ENCODE measurements around the gene SARM1.

Gene SARM1

DNA sequence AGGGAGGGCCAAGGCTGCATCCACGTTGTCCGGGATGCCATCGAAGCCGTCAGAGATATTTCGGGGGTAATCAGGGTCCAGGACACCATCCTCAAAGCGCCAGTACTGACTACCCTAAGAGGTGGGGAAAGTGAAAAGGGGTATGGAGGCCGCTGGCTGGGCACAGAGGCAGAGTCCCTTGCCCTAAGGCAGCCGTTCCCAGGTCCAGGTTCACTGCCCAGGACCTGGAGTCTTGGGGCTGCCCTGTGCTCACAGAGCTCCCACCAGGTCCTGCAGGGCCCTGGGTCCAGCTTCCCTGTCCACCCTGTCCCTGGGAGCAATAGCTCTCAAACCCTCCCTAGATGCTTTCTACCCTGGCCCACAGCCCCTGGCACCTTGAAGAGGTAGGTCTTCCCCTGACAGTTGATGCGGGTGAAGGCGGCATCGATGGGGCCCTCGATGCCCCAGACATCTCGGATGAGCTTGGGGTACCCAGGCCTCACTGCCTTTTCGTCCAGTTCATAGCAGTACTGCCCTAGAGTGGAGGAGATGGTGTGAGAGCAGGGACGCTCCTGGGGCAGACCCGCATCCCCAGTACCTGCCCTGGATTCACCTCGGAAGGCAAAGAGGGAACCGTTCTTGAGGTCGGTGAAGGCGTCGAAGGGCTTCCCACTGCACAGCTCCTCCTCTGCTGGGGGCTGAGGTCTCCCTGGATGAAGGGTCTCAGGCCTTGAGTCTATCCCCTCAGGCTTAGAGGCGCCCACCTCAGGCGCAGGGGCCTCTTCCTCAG is 2.4 kb upstream of the SARM1 start:
- no peak for DNase-seq (ENCODE audit: low spot score)

DNA sequence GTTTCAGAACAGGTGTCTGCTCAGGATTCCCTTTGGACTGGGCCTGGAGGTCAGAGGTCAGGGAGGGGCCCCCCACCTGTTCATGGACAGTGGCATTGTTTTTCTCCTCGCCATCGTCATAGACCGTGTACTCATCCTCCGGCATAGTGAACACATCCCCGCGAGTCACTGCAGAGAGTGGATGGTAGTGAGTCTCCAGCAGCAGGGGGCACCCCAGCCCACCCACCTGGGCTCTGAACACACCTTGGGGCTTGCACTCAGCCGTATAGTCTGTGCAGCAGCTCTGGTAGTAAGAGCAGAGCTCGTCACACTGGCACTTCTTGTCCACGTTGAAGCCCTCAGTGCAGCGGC is 1.8 kb upstream of the SARM1 start:
- DNase-seq (ENCODE audit: low spot score) = no peak

DNA sequence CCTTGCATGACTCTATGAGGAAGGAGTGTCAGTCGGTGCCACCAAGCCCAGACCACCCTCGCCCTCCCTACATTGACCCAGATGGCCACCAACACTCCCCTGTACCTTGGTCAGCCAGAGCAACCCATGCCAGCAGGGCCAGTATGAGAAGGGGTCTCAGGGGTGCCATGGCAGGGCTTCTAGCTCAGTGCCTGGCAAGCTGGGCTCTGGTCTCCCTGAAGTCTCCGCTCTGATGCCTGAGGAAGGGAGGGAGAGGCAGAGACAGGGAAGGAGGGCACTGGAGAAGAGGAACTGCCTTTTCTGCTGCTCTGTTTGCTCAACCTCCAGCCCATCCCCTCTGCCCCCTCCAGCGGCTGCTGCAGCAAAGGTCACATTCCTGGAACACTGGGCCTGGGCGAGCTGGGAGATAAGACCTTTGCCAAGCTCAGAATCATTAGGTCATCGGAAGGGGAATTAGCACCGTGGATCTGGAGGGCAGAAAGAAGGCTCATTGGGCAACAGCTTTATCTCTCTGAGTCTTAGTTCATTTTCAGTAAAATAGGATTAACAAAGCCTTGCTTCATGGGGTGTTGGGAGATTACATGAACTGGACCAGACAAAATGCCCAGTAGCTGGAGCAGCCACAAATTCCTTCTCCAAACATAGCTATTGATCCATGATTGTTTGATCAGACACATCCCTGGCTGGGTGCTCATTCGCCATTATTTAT is 1.3 kb upstream of the SARM1 start, which contains the start of gene VTN:
VTN (minus strand) TSS at position 273 of the 709 bp plus-strand sequence; CDS start at position 169, 104 bp downstream.
- no peak for DNase-seq (ENCODE audit: low spot score)

DNA sequence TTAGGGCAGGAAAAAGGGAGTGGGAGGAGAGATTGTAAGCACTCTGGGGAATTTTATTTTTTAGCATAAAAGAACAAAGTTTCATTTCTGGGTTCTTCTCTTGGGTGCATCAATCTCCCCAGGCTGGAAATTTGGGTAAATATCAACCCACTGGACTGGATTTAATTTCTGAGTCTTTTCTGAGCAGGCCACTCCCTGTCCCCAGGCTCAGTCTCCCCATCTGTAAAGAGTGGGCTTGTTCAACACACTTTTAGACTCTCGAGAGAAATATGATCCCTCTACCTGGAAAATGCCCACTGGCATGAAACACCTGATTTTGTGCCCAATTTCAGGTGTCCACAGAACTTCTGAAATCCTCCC is 770 bp upstream of the SARM1 start:
- no peak for DNase-seq (ENCODE audit: low spot score)

DNA sequence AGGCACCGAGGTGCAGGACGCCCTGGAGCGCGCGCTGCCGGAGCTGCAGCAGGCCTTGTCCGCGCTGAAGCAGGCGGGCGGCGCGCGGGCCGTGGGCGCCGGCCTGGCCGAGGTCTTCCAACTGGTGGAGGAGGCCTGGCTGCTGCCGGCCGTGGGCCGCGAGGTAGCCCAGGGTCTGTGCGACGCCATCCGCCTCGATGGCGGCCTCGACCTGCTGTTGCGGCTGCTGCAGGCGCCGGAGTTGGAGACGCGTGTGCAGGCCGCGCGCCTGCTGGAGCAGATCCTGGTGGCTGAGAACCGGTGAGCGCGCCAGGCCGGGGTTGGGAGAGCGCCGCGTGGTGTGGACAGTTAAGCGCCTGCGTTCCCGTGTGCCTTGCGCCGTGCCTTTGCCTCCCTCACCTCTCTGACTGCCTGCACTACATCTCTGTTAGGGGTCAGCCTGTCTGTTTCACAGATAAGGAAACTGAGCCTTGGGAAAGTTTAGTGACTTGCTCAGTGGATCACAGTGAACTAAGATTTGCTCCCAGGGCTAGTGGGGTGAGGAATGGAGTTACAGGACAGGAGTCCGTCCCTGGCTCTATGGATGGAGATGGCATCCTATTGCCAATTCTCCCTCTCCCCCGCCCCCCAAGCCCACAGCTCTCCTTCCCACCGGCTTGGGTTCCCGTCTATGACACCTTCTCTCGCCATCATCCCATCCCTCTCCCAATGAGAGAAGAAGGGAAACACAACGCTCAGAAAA is 880 bp downstream of the SARM1 start:
- peak; percentile 13 for DNase-seq (ENCODE audit: low spot score)

DNA sequence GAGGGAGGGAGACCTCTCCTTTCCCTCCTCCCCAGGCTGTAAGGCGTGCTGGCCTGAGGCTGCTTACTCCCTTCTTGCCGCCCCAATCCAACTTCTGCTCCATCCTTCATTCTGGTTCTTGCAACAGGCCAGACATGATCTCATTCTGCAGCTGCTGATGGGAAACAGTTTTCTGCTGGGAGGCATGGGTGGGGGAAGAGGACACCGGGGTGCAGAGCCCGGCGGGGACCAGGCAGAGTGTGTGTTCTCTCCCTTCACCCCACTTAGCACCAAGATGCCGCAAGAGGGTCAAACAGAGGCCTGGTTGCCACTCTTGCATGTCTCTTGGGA is 1.4 kb downstream of the SARM1 start:
- DNase-seq (ENCODE audit: low spot score) = no peak

DNA sequence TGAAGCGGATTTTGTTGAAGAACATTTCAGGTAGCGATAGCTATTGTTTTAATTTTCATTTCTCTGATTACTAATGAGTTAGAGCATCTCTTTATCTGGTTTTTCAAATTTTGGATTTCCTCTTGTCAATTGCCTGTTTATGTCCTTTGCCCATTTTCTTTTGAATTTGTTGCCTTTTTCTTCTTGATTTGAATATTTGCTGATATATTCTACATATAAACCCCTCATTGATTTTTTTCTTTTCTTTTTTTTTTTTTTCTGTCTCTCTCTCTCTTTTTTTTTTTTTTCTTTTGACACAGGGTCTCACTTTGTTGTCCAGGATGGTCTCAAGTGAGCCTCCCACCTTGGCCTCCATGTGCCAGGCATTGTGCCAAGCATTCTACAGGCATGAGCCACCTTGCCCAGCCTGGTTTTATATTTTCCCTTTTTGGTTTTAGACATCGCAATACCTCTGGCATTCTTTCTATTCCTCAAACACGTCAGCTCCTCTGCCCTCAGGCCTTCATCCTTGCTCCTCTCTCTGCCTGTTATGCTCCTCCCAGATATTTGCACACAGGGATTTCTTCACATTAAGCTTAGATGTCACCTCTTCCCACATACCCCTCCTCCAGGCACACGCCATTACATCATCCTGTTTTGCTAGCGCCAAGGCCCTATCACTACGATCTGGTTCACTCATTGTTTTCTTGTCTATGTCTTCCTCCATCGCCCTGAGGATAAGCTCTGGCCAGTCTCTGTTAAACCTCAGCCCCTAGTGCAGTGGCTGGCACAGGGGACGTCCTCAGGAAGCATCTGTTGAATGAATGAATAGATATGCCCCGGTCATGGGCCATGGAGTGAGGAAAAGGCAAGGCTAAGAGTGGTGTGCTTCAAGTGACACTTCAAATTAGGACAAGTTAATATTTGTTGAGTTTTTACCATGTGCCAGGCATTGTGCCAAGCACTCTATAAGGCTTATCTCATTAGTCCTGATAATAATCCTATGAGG is 8.6 kb downstream of the SARM1 start:
- no peak for DNase-seq (ENCODE audit: low spot score)

DNA sequence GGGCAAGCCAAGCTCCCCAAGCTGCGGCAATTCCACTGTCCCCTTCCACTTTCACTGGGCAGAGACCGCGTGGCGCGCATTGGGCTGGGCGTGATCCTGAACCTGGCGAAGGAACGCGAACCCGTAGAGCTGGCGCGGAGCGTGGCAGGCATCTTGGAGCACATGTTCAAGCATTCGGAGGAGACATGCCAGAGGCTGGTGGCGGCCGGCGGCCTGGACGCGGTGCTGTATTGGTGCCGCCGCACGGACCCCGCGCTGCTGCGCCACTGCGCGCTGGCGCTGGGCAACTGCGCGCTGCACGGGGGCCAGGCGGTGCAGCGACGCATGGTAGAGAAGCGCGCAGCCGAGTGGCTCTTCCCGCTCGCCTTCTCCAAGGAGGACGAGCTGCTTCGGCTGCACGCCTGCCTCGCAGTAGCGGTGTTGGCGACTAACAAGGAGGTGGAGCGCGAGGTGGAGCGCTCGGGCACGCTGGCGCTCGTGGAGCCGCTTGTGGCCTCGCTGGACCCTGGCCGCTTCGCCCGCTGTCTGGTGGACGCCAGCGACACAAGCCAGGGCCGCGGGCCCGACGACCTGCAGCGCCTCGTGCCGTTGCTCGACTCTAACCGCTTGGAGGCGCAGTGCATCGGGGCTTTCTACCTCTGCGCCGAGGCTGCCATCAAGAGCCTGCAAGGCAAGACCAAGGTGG is 9.8 kb downstream of the SARM1 start:
- DNase-seq (ENCODE audit: low spot score) = no peak

DNA sequence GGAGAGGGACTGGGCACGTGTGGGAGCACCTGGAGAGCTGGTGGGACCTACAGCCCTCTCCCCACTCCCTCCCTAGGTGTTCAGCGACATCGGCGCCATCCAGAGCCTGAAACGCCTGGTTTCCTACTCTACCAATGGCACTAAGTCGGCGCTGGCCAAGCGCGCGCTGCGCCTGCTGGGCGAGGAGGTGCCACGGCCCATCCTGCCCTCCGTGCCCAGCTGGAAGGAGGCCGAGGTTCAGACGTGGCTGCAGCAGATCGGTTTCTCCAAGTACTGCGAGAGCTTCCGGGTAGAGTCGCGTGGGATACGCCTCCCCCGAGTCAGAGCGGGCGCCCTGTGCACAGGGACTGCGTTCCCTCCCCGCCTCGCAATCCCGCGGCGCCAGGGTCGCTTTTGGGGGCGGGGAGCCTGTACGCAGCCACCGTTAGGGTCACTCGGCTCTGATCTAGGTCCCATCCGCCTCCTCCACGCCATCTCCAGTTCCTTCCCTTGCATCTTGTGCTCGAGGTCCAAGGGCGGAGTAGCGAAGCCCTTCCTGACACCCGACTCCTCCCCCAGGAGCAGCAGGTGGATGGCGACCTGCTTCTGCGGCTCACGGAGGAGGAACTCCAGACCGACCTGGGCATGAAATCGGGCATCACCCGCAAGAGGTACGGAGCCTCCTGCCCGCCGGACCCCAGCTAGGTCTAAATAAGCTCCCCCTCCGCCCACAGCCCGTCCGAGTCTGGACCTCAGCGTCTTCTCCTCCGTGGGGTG is 13.0 kb downstream of the SARM1 start:
- DNase-seq (ENCODE audit: low spot score) = no peak

DNA sequence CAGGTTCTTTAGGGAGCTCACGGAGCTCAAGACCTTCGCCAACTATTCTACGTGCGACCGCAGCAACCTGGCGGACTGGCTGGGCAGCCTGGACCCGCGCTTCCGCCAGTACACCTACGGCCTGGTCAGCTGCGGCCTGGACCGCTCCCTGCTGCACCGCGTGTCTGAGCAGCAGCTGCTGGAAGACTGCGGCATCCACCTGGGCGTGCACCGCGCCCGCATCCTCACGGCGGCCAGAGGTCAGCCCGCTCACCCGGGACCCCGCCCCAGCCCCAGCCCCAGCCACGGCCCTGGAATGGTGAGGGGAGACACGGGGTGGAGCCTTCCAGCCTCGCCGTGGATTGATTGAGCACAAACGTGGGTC is 13.5 kb downstream of the SARM1 start:
- DNase-seq (ENCODE audit: low spot score) = no peak

DNA sequence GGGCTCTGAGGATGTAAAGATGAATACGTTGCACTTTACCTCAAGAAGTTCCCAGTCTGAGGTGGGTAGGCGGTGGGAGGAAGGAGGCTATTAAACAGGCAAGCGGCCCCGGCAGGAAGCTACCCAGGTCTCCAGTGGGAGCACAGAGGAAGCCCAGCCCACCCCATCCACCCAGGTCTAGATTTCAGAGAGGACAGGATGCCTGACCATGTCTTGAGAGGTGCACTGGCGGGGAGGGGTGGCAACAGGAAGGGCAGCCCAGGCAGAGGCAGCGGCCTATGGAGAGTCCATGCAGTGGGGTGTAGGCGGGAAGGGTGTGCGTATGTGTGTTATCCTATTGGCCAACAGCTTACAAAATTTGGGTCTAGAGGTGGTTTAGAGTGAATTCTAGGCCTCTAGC is 13.9 kb downstream of the SARM1 start:
- DNase-seq (ENCODE audit: low spot score) = no peak

DNA sequence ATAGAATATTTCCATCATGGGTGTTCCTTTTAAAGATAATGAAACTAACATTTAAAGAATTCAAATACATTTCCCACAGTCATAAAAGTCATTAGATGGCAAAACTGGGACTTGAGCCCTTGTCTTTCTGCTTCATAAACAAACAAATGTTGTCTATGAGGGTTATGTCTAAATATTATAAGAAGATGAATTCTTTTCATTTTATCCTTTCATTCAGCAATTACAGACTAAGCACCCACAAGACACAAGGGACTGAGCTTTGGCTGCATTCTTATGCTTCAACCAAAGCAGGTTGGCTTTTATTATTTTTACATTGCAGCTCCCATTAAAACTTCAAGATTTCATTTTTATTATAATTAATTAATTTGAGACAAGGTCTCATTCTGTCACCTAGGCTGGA is 14.9 kb downstream of the SARM1 start:
- DNase-seq (ENCODE audit: low spot score) = no peak

DNA sequence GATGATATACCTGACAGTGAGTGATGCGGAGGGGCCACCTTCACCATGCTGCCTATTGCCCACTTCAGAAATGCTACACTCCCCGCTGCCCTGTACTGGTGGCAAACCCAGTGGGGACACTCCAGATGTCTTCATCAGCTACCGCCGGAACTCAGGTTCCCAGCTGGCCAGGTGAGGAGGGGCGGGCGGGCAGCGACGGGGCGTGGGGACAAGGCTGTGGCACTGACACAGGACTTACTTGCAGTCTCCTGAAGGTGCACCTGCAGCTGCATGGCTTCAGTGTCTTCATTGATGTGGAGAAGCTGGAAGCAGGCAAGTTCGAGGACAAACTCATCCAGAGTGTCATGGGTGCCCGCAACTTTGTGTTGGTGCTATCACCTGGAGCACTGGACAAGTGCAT is 16.6 kb downstream of the SARM1 start:
- DNase-seq (ENCODE audit: low spot score) = no peak

DNA sequence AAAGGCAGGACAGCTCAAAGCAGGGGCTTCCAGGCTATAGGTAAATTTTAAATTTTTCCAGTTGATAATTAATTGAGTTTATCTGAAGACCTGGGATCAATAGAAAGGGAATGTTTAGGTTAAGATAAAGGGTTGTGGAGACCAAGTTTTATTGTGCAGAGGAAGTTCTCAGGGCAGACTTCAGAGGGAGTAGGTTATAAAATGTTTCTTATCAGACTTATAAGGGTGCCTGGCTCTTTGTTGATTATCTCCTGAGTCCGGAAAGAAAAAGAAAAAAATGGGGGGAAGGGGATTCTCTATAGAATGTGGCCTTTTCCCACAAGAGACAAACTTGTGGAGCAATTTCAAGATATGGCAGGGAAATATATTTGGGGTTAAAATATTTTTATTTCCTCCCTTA is 18.6 kb downstream of the SARM1 start:
- DNase-seq (ENCODE audit: low spot score) = no peak

DNA sequence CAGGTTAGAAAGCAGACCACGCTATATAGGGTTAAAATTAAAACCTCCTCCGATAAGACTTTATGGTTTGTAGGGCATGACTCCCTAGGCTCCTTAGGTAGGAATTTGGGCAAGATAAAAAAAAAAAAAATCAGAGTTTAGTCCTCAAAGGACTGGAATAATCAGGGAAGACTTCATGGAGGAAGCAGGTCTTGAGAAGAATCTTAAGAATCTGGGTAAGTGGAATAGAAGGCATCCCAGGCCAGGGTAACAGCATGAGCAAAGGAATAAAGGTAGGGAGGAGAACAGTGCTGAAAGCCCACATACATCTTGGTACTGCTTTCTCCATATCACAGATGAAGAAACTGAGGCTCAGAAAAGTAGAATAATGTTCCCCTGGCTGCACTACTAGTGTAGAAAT is 19.1 kb downstream of the SARM1 start:
- no peak for DNase-seq (ENCODE audit: low spot score)

DNA sequence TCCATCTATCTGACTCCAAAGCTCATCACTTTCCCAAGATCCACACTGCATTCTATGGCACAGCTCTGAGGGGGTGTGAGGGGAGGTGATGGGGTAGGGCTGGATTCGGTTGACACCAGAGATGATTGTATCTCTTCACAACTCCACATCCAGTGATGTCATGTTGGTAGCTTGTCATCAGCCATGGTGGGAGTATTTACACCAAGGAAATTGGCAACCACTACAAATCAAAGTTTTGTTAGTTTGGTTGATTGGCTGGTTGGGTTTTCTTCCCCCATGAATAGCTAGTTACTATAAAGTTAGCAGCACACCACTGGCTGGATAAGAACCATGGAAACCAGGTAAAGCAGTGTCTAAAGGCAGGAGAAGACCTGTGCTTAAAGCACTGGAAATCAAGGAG is 19.5 kb downstream of the SARM1 start:
- no peak for DNase-seq (ENCODE audit: low spot score)

DNA sequence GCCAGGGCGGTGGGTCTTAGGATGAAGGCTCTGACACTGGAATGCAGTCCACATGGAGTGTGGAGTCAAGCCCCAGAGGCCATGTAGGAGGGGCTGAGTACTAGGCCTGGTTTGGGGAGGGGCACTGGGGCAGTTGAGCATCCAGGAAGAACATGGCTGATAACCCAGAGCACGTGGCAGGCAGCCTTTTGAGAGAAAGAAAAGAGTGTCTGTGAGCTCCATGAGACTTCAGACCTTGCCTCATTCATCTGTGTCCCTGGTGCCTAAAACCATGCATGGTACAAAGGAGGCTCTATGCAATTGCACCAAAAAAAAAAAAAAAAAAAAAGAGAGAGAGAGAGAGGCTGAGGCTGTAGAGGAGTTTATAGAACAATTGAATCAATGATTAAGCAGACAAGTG is 19.9 kb downstream of the SARM1 start:
- no peak for DNase-seq (ENCODE audit: low spot score)

DNA sequence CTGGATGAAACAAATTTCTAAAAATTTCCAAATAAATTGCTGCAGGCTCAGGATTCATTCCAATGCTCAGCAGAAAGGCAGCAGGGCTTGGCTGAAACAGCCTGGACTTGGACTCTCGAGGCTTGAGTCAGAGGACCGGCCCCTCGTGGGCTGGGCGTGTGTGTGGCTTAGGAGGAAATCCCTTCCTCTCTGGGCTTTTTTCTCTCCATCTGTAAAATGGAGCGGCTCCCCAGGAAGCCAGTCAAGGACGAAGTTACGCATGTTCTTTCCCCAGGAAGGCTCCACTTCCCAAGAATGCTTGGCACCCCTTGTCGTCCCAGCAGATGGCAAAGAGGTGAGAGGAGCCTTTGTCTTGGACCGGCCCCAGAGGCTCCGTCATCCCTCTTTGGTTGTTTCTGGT is 21.0 kb downstream of the SARM1 start:
- DNase-seq (ENCODE audit: low spot score) = no peak

DNA sequence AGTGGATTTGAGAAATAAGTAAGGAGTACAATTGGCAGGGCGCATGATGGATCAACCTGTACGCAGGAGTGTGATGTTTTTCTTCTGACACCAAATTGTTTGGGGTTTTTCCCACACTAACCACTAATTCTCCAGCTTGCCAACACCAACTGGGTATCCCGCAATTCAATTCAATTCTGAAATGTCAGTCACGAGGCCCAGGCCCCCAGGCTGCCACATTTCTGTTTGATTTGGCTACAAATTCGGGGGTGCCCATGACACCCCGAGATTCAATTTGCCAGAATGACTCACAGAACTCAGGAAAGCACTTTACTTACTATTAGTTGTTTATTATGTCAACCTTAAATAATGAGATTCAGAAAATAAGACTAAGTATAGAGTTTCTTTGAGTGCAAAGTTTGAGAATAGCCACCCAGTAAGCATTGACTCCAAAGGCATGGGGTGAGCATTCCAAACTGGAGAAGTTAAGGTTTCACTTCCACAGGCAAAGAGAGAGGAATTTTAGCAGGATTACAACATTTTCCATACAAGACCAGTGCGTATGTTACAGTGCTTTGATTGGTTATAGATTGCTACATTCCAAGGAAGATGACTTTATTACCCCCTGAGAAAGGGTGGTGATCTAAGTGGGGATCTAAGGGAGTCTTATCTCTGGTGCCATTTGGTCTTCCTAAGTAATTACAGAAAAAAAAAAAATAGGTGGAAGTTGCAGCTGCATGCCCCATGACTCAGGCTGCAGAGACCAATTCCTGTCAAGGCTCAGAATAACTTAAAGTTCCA is 23.0 kb downstream of the SARM1 start:
- no peak for DNase-seq (ENCODE audit: low spot score)

DNA sequence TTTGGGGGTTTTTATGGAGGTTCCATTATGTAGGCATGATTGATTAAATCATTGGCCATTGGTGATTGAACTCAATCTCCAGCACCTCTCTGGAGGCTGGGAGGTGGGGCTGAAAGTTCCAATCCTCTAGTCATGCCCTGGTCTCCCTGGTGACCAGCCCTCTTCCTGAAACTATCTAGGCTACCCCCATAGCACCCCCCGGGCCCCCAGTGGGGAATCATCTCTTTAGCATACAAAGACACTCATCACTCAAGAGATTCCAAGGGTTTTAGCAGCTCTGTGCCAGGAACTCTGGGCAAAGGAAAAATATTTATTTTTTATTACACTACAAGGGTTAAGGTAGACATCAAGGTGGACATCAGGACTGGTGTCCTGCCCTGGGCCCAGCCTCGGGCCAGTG is 23.9 kb downstream of the SARM1 start:
- no peak for DNase-seq (ENCODE audit: low spot score)
